HEK293T (cell line): ENCODE data around the gene NEGR1.

Source experiments
- CTCF ChIA-PET: fragments of 350-600 bp; formaldehyde crosslinking; extraction: SDS; loops from one replicate; lab custom pipeline; 2021; ENCODE audit warnings: antibody characterized with exemption, inconsistent platforms; lab: Yijun Ruan, JAX
- POLR2A ChIA-PET: fragments of 350-600 bp; formaldehyde crosslinking; extraction: SDS; loops from one replicate; lab custom pipeline; 2020; ENCODE audit warnings: antibody characterized with exemption, inconsistent platforms; lab: Yijun Ruan, JAX
- DNase-seq: peaks from one replicate; pipeline ENCODE4 v3.0.0; 2012; ENCODE audit warnings: mixed read lengths; ENCODE audit errors: extremely low spot score
- ARNT ChIP-seq: fragments of 450-650 bp; IDR thresholded peaks from 2 replicates; pipeline ENCODE4 v1.6.1; 2017; ENCODE audit warnings: mild to moderate bottlenecking
- BHLHE40 ChIP-seq: fragments of 450-650 bp; IDR thresholded peaks from 2 replicates; pipeline ENCODE4 v1.6.1; 2016; ENCODE audit warnings: mild to moderate bottlenecking, moderate library complexity, borderline replicate concordance
- CTBP1 ChIP-seq: fragments of 450-650 bp; IDR thresholded peaks from 2 replicates; pipeline ENCODE4 v1.6.1; 2016; ENCODE audit warnings: borderline replicate concordance
- ELF4 ChIP-seq: fragments of 450-650 bp; IDR thresholded peaks from 2 replicates; pipeline ENCODE4 v1.6.1; 2017; ENCODE audit warnings: antibody characterized with exemption
- FOXA1 ChIP-seq: fragments of 450-650 bp; IDR thresholded peaks from 2 replicates; pipeline ENCODE4 v1.6.1; 2016; ENCODE audit warnings: mild to moderate bottlenecking
- FOXK2 ChIP-seq: fragments of 450-650 bp; IDR thresholded peaks from 2 replicates; pipeline ENCODE4 v1.6.1; 2016; ENCODE audit warnings: mild to moderate bottlenecking
- FOXM1 ChIP-seq: fragments of 450-650 bp; IDR thresholded peaks from 2 replicates; pipeline ENCODE4 v1.6.1; 2017; ENCODE audit warnings: mild to moderate bottlenecking, borderline replicate concordance
- HDGF ChIP-seq: fragments of 450-650 bp; IDR thresholded peaks from 2 replicates; pipeline ENCODE4 v1.6.1; 2017; ENCODE audit warnings: antibody characterized with exemption, borderline replicate concordance
- L3MBTL2 ChIP-seq: fragments of 450-650 bp; conservative IDR thresholded peaks from 2 replicates; pipeline ENCODE4 v1.6.1; 2016; ENCODE audit warnings: mild to moderate bottlenecking
- LEF1 ChIP-seq: fragments of 450-650 bp; IDR thresholded peaks from 2 replicates; pipeline ENCODE4 v1.6.1; 2017; ENCODE audit warnings: mild to moderate bottlenecking, borderline replicate concordance
- NFRKB ChIP-seq: fragments of 450-650 bp; IDR thresholded peaks from 2 replicates; pipeline ENCODE4 v1.6.1; 2016; ENCODE audit warnings: mild to moderate bottlenecking, moderate library complexity
- PKNOX1 ChIP-seq: fragments of 450-650 bp; IDR thresholded peaks from 2 replicates; pipeline ENCODE4 v1.6.1; 2016
- SP1 ChIP-seq: fragments of 450-650 bp; IDR thresholded peaks from 2 replicates; pipeline ENCODE4 v1.6.1; 2017
- SUZ12 ChIP-seq: fragments of 450-650 bp; IDR thresholded peaks from 2 replicates; pipeline ENCODE4 v1.6.1; 2016; ENCODE audit warnings: mild to moderate bottlenecking
- TARDBP ChIP-seq: fragments of 450-650 bp; IDR thresholded peaks from 2 replicates; pipeline ENCODE4 v1.6.1; 2016
- ZNF384 ChIP-seq: fragments of 450-650 bp; IDR thresholded peaks from 2 replicates; pipeline ENCODE4 v1.6.1; 2016

The NEGR1 gene

GRCh38 chr1:72177711-72178110 is 104.6 kb downstream of the NEGR1 start:
- TF ChIP-seq NFRKB, result no peak
- no peak for TF ChIP-seq FOXK2
- no peak for TF ChIP-seq LEF1
- no peak for TF ChIP-seq PKNOX1
- TF ChIP-seq ARNT, result no peak
- no peak for TF ChIP-seq FOXM1
- TF ChIP-seq ZNF384, result no peak
- TF ChIP-seq TARDBP, result no peak
- no peak for TF ChIP-seq HDGF
- TF ChIP-seq BHLHE40, result no peak
- TF ChIP-seq SUZ12, result no peak
- TF ChIP-seq L3MBTL2, result no peak
- no peak for TF ChIP-seq FOXA1
- ChIA-PET POLR2A (no interaction called here), CTCF (no interaction called here)
- no peak for DNase-seq

- CTCF ChIA-PET, result no interaction called here
- TF ChIP-seq CTBP1, result no peak
- TF ChIP-seq NFRKB, result no peak
- no peak for TF ChIP-seq LEF1
- no peak for TF ChIP-seq FOXA1
- no peak for TF ChIP-seq SP1
- TF ChIP-seq FOXK2, result no peak
- no peak for TF ChIP-seq FOXM1
- no peak for TF ChIP-seq ELF4
- no peak for TF ChIP-seq BHLHE40
- TF ChIP-seq ARNT, result no peak
- no peak for TF ChIP-seq TARDBP
- no peak for TF ChIP-seq PKNOX1
- no peak for TF ChIP-seq ZNF384
- TF ChIP-seq HDGF, result no peak
- no peak for TF ChIP-seq L3MBTL2
- TF ChIP-seq SUZ12, result no peak
- DNase-seq, result no peak
- POLR2A ChIA-PET, result no interaction called here
Measured at GRCh38 chr1:72170246-72170645, 112.1 kb downstream of the NEGR1 start.

- TF ChIP-seq PKNOX1 (no peak), NFRKB (no peak), SP1 (no peak), CTBP1 (no peak), ZNF384 (no peak), FOXA1 (no peak), LEF1 (no peak), L3MBTL2 (no peak), ELF4 (no peak)
- ChIA-PET POLR2A (no interaction called here), CTCF (no interaction called here)
- DNase-seq, result no peak
Measured at GRCh38 chr1:72166426-72166825, 115.9 kb downstream of the NEGR1 start.

GRCh38 chr1:72150508-72150907 is 131.8 kb downstream of the NEGR1 start:
- POLR2A ChIA-PET, result no interaction called here
- DNase-seq, result no peak
- TF ChIP-seq FOXA1 (no peak), L3MBTL2 (no peak), FOXK2 (no peak), FOXM1 (no peak), NFRKB (no peak), HDGF (no peak), ZNF384 (no peak), LEF1 (no peak), CTBP1 (no peak), SP1 (no peak), ARNT (no peak), SUZ12 (no peak), BHLHE40 (no peak), TARDBP (no peak)
- CTCF ChIA-PET, result no interaction called here

- ChIA-PET CTCF (no interaction called here), POLR2A (no interaction called here)
- TF ChIP-seq LEF1, result no peak
- no peak for TF ChIP-seq SP1
- TF ChIP-seq FOXM1, result no peak
- TF ChIP-seq ARNT, result no peak
- no peak for TF ChIP-seq TARDBP
- no peak for TF ChIP-seq CTBP1
- no peak for TF ChIP-seq FOXA1
- no peak for TF ChIP-seq SUZ12
- TF ChIP-seq BHLHE40, result no peak
- no peak for TF ChIP-seq NFRKB
- TF ChIP-seq L3MBTL2, result no peak
- no peak for TF ChIP-seq PKNOX1
- TF ChIP-seq ELF4, result no peak
- no peak for TF ChIP-seq HDGF
- TF ChIP-seq FOXK2, result no peak
- TF ChIP-seq ZNF384, result no peak
- DNase-seq, result no peak
Measured at GRCh38 chr1:72141875-72142274, 140.5 kb downstream of the NEGR1 start.

- POLR2A ChIA-PET, result no interaction called here
- CTCF ChIA-PET, result no interaction called here
- no peak for TF ChIP-seq ARNT
- no peak for TF ChIP-seq L3MBTL2
- no peak for TF ChIP-seq TARDBP
- TF ChIP-seq FOXM1, result no peak
- no peak for TF ChIP-seq LEF1
- TF ChIP-seq SUZ12, result no peak
- TF ChIP-seq FOXK2, result no peak
- no peak for TF ChIP-seq NFRKB
- no peak for TF ChIP-seq FOXA1
- DNase-seq, result no peak
Measured at GRCh38 chr1:72140222-72140621, 142.1 kb downstream of the NEGR1 start.
